Upper lobe of left lung (tissue), 4 donors: Measurements from ENCODE around the gene ANKDD1B.

Source experiments
- CTCF ChIP-seq, 6 experiments: fragments of 450-650 bp in 4 of 6; fragments of 200-600 bp in 2 of 6; sonication (generic) in 2 of 6; IDR thresholded peaks; one replicate each; pipeline ENCODE4 v1.5.1; 2016 to 2019; ENCODE audit warnings: antibody characterized with exemption in 6 of 6
- POLR2AphosphoS5 ChIP-seq, 2 donors: sonication (generic); formaldehyde crosslinking; IDR thresholded peaks; one replicate each; pipeline ENCODE4 v1.5.1; 2017; ENCODE audit warnings: antibody characterized with exemption in 2 of 2

- TF ChIP-seq CTCF (IDR thresholded peaks at IDR 0.05) (no peak), POLR2AphosphoS5 (IDR thresholded peaks at IDR 0.05) (no peak)
These were observed 75.2 kb downstream of the ANKDD1B start for GRCh38 chr5:75686480-75686879.
